Suppressor macrophage treated with lipopolysaccharide for 1 hour (primary cell): ENCODE results near the gene AXL.

ENCODE experiments used
- DNase-seq, 3 donors: peaks; one replicate each; pipeline ENCODE4 v3.0.0-alpha.2; 2020 to 2022

The AXL gene

GRCh38 chr19:41206926-41207750 is 11.9 kb upstream of the AXL start:
- DNase-seq = no peak

- DNase-seq = no peak
Observed at GRCh38 chr19:41214161-41214560, 4.9 kb upstream of the AXL start.

DNA sequence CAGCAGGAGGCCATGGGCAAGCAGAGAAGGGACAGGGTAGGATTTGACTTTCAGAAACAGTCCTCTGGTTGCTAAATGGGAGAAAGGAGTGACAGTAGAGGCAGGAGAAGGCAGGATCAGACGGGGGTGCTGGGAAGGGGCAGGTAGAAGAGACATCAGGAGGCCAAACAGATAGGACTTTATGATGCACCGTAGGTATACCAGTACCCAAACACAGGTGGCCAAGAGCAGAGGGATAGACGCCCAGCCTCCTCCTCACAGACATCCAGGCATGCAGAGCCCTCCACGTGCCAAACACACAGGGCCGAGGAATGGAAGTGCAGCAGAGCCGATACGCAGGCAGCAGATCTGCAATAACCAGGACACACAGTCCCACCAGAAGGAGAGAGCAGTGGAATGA is 1.3 kb upstream of the AXL start:
- DNase-seq = no peak

DNA sequence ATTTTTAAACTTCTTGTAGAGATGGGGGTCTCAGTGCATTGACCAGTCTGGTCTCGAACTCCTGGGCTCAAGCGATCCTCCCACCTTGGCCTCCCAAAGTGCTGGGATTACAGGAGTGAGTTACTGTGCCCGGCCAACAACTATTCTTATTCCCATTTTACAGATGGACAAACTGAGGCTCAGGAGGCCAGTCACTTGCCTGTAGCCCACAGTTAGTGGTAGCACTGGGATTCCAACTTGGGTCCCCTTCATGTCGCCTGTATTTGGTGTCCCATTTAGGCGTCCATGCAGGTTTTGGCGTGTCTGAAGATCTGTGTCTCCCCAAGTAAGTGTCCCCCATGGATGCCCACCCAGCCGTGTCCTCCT is 791 bp upstream of the AXL start:
- no peak for DNase-seq

GRCh38 chr19:41219924-41220567 is 1.0 kb downstream of the AXL start:
- DNase-seq = no peak

DNA sequence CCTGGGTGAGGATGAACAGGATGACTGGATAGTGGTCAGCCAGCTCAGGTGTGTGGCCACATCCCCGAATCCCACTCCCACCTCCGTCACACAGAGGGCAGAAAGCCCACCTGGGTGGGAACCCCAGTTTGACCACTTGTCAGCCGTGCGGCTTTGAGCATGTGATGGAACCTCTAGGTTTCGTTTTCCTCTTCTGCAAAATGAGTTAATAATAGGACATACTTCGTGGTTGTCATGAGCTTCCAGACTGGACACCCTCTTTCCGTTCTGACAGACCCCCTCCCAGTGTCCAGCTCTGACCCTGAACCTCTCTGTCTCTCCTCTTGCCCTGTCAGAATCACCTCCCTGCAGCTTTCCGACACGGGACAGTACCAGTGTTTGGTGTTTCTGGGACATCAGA is 1.8 kb downstream of the AXL start:
- peak; percentile 35 to 61 (median 50) for DNase-seq

GRCh38 chr19:41221514-41222205 is 2.6 kb downstream of the AXL start:
- no peak for DNase-seq

DNA sequence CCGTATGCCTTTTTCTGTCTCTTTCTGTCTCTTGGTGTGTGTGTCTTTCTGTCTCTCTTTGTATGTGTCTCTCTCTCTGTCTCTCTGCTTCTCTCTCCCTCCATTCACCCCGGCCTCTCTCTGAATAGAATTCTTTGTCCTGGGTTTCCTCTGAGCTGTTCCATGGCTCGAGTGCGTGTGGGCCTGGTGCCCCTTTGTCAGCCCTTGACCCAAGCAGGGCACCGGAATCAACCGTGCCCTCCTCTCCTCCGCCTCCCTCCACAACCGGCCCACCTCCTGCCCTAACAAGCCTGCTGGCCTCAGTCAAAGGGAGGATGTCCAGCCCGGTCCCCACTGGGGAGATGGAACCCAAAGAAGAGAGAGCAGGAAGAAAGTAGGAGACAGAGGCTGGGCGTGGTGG is 3.2 kb downstream of the AXL start:
- no peak for DNase-seq

- peak in 2 of 3 donors; percentile 32 to 44 for DNase-seq
Observed at GRCh38 chr19:41223431-41224234, 4.6 kb downstream of the AXL start.

DNA sequence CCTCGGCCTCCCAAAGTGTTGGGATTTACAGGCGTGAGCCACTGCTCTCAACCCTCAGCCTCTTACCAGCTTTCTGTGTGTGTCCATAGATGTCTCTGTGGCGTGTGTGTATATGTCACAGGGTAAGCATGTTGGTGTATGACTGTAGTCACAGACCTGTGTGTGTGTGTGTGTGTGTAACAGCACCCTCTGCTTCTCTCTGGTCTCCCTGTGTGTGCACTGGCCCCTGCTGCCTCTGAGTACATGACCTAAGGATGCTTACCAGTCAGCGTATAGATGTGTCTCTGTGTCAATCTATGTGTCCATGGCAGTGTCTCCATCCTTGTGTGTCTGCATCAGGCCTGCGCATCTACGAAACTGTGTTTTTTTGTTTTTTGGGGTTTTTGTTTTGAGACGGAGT is 5.6 kb downstream of the AXL start:
- DNase-seq = no peak

DNA sequence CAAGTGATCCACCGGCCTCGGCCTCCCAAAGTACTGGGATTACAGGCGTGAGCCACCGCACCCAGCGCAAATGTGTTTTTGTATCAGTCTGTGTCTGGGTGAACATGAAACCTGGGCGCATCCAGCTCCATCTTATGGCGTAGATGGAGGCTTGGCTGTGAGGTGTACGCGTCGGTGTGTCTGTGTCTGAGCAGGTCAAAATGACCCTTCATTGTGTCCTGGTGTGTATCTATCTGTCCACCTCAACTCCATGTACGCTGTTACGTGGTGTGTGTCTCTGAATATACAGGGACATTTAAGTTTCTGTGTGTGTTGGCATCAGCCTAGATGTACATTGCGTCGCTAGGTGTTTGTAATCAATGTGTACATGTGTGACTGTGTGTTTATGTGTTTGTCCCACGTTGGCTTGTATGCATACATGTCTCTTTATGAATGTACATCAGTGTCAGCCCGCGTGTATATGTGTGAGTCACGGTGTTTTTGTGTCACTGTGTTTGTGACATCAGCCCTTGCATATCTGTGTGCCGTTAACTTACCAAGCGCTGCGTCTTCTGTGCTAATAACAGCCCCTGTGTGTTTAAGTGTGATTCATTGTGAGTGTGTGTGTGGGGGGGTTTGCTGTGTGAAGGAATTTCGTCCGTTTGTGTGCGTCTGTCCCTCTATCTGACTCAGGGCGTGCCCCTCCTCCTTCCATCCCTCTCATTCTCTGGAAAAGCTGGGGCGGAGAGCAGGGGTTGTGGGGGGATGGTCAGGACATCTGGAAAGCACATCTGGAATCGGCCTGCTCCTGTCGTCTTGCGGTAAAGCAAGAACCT is 6.4 kb downstream of the AXL start:
- DNase-seq = peak; percentile 84 to 94 (median 92)

GRCh38 chr19:41226053-41226873 is 7.2 kb downstream of the AXL start:
- DNase-seq = peak; percentile 62 to 80 (median 64)

DNA sequence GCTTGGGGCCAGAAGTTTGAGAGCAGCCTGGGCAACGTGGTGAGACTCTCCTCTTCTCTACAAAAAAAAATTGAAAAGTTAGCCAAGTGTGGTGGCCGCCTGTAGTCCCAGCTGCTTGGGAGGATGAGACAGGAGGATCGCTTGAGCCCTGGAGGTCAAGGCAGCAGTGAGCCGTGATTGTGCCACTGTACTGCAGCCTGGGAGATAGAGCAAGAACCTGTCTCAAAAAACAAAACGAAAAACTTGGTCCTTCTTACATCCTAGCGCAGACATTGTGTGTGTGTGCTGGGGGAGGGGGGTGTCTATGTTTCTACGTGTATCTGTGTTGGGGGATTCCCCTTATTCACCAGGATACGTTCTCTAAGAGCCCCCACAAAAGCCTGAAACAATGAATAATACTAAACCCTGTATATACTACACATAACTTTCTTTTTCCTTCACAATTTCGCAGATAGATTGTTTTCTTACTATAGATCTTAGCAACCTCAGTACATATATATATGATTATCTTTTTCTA is 7.9 kb downstream of the AXL start:
- DNase-seq = no peak

- DNase-seq = no peak
Observed at GRCh38 chr19:41228486-41228885, 9.5 kb downstream of the AXL start.

DNA sequence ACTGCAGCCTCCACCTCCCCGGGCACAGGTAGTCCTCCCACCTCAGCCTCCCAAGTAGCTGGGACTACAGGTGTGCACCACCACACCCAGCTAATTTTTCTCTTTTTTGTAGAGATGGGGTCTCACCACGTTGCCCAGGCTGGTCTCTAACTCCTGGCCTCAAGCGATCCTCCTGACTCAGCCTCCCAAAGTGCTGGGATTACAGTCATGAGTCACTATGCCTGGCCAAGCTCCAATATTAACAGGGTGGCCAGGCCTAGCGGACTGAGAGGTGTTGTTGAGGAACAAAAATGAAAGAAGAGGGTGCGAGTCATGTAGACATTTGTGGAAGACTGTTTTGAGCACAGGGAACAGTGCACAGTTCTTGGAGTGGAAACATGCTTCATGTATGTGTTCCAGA is 10.3 kb downstream of the AXL start:
- DNase-seq = peak; percentile 38 to 45 (median 42)

DNA sequence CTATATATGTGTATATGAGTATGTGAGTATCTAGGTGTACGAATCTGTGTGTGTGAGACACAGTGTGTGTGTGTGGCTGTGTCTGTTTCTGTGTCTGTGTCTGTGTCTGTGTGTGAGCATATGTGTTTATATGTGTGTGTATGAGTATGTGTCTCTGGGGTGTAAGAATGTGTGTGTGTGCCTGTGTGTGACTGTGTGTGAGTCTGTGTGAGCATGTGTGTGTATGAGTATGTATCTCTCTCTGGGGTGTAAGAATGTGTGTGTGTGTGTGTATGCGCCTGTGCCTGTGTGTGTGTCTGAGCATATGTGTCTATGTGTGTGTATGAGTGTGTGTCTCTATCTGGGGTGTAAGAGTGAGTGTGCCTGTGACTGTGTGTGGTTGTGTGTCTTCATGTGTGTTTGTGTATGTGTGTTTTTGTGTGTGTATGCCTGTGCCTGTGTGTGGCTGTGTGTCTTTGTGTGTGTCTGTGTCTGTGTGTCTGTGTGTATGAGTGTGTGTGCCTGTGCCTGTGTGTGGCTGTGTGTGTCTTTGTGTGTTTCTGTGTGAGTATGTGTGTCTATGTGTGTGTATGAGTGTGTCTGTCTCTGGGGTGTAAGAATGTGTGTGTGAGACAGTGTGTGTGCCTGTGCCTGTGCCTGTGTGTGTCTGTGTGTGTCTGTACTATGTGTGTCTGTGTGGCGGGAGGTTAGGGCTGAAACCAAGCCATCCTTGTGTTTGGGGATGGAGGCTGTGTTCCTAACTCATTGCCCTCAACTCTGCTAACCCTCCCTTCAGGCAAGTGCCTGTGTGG is 11.2 kb downstream of the AXL start:
- no peak for DNase-seq

DNA sequence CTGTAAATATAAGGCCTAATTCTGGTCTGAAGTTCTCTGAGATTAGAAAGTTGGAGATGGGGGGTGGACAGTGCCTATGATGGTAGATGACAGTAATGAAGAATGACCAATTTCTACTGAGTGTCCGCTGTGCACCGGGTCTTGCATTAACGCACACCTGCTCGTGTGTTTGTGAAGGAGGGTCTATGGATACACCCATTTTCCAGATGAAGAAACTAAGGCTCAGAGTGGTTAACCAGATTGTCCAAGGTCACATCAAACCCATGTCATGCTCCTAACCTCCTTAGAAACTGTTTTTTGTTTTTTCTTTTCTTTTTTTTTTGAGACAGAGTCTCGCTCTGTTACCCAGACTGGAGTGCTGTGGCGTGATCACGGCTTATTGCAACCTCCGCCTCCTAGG is 13.7 kb downstream of the AXL start:
- no peak for DNase-seq

DNA sequence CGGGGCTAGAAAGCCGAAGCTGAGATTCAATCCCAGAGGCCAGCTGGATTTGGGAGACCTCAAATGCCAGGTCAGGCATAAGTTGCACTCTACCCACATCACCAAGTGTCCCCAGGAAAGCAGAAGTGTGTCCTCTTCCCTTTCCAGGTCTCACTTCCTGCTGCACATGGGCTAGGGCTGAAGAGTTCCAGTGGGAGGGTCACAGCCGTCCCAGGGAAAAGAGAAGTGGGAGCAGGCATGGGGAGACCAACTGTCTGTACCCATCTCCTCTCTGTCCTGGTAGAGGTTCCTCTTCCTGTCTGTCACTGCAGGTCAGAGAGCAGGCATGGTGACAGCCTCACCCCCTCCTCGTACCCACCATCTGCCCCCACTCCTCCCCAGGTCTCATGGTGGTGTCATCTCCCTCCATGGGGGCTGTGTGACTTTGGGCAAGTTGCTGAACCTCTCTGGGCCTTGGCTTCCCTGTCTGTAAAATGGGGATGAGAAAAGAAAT is 14.8 kb downstream of the AXL start:
- peak; percentile 83 to 88 (median 86) for DNase-seq

- no peak for DNase-seq
Observed at GRCh38 chr19:41234512-41235168, 15.6 kb downstream of the AXL start.
